ENCODE results near the gene C1QL3.

The C1QL3 gene

DNA sequence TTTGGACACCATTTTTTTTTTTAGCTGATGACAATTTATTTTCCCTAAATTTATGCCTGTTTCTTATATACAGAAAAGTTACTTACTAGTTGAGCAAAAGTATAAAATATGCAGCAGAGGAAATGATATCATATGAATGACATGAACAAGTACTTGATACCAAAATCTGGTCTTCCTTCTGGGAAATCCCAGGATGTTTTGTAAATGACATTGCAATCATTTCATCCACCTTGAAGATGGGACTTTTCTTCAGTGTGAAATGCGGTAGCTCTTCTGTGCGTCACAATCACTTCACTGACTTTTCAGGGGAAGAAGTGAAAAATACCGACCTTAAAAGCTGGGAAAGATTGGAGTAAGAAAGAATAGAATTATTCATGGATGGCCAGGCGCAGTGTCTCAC lies 23.8 kb downstream of the C1QL3 start:
- H3K9me3 ChIP-seq (ENCODE audit: control insufficient read depth, low read length), result no peaks in the 10 kb centered on the region
- no peak overlapping the region for H3K27ac ChIP-seq (ENCODE audit: insufficient read depth, low read length, poor library complexity, severe bottlenecking)
- no peaks in the 10 kb centered on the region for H3K27me3 ChIP-seq (replicated peaks; ENCODE audit: control insufficient read depth, insufficient read depth, low read length, poor library complexity, severe bottlenecking)
- no peak for DNase-seq
- H3K4me3 ChIP-seq (ENCODE audit: insufficient read depth, low read depth, low read length, poor library complexity, severe bottlenecking), result no peak overlapping the region
- H3K4me1 ChIP-seq (ENCODE audit: control insufficient read depth, insufficient read depth, low read length, poor library complexity, severe bottlenecking), result no peaks in the 10 kb centered on the region
- no peaks in the 10 kb centered on the region for H3K36me3 ChIP-seq (ENCODE audit: control insufficient read depth, insufficient read depth, low read length)

DNA sequence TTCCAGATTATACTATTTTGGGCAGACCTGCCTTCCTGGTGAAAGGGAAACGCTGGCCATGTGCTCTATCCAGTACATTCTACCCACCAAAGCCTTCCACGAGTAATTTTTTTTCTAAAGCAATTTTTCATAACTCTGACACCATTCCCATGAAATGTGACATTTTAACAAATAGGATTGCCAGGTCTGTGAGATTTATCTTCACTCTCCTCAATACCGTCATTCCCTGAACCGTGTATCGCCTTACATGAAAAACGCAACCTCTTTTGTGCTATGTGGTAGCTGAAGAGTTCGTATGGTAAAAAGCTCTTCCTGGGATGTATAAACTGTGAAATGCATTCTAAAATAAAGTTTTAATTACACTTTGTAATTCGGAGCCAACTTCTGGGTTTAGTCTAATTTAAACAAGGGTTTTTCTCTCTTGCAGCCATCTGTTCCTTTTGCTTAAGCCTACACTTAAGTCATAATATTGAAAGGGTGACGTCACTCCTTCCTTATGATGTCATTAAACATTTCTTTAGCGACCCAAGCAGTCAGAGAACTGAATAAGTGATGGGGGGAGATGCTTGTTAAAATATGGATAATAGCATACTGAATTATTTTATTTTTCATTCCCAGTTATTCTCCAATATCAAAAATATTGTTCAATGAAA lies 27.7 kb downstream of the C1QL3 start:
- no peaks in the 10 kb centered on the region for H3K4me1 ChIP-seq (ENCODE audit: control insufficient read depth, insufficient read depth, low read length, poor library complexity, severe bottlenecking)
- no peaks in the 10 kb centered on the region for H3K27me3 ChIP-seq (replicated peaks; ENCODE audit: control insufficient read depth, insufficient read depth, low read length, poor library complexity, severe bottlenecking)
- H3K27ac ChIP-seq (ENCODE audit: insufficient read depth, low read length, poor library complexity, severe bottlenecking), result no peak overlapping the region
- DNase-seq, result no peak
- H3K36me3 ChIP-seq (ENCODE audit: control insufficient read depth, insufficient read depth, low read length), result peaks cover 14% of the 10 kb centered on the region
- no peak overlapping the region for H3K4me3 ChIP-seq (ENCODE audit: insufficient read depth, low read depth, low read length, poor library complexity, severe bottlenecking)
- no peaks in the 10 kb centered on the region for H3K9me3 ChIP-seq (ENCODE audit: control insufficient read depth, low read length)

DNA sequence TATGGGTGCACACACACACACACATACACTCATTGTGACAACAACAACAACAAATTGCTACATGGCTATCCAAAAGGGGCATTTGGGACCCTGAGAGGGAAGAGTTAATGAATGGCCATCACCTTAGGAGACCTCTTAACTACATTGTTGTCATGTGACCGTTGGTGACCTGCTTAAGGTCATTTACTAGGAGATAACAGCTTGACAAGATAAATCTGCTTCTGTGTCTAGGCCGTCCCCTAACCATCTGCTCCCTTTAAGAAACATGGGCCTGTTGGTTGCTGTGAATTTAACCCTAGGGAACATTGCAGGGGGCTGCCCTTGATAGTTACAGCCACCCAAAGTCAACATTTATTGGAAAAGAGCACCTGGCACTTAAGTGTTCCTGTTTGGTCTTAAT lies 29.7 kb downstream of the C1QL3 start:
- no peaks in the 10 kb centered on the region for H3K9me3 ChIP-seq (ENCODE audit: control insufficient read depth, low read length)

DNA sequence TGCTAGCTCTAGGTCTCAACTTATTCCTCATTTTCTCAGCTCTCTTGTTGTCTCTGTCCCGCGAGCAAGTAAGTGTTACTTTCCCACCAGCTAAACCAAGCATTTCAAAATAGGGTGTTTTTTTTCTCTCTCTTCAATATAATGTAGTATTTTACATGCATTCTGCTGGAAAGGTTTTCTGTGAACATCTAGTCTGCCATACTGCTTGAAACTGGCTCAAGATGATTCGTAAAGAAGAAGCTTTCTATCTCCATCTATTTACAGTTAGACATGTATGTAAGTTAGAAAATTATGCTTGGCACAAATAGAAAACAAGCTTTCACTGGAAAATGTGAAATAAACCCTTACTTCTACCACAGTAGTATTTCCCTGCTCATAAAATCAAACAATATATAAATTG lies 31.2 kb downstream of the C1QL3 start:
- no peaks in the 10 kb centered on the region for H3K27me3 ChIP-seq (replicated peaks; ENCODE audit: control insufficient read depth, insufficient read depth, low read length, poor library complexity, severe bottlenecking)
- no peaks in the 10 kb centered on the region for H3K9me3 ChIP-seq (ENCODE audit: control insufficient read depth, low read length)
- H3K4me3 ChIP-seq (ENCODE audit: insufficient read depth, low read depth, low read length, poor library complexity, severe bottlenecking), result no peak overlapping the region
- H3K36me3 ChIP-seq (ENCODE audit: control insufficient read depth, insufficient read depth, low read length), result peaks cover 18% of the 10 kb centered on the region
- no peak overlapping the region for H3K27ac ChIP-seq (ENCODE audit: insufficient read depth, low read length, poor library complexity, severe bottlenecking)
- DNase-seq, result no peak
- H3K4me1 ChIP-seq (ENCODE audit: control insufficient read depth, insufficient read depth, low read length, poor library complexity, severe bottlenecking), result no peaks in the 10 kb centered on the region

More for the DNA sequence above, 29.7 kb downstream of the C1QL3 start:
- H3K27ac ChIP-seq (ENCODE audit: insufficient read depth, low read length, poor library complexity, severe bottlenecking), result no peak overlapping the region
- peaks cover 18% of the 10 kb centered on the region for H3K36me3 ChIP-seq (ENCODE audit: control insufficient read depth, insufficient read depth, low read length)
- DNase-seq, result no peak
- H3K4me1 ChIP-seq (ENCODE audit: control insufficient read depth, insufficient read depth, low read length, poor library complexity, severe bottlenecking), result no peaks in the 10 kb centered on the region
- no peak overlapping the region for H3K4me3 ChIP-seq (ENCODE audit: insufficient read depth, low read depth, low read length, poor library complexity, severe bottlenecking)
- no peaks in the 10 kb centered on the region for H3K27me3 ChIP-seq (replicated peaks; ENCODE audit: control insufficient read depth, insufficient read depth, low read length, poor library complexity, severe bottlenecking)

DNA sequence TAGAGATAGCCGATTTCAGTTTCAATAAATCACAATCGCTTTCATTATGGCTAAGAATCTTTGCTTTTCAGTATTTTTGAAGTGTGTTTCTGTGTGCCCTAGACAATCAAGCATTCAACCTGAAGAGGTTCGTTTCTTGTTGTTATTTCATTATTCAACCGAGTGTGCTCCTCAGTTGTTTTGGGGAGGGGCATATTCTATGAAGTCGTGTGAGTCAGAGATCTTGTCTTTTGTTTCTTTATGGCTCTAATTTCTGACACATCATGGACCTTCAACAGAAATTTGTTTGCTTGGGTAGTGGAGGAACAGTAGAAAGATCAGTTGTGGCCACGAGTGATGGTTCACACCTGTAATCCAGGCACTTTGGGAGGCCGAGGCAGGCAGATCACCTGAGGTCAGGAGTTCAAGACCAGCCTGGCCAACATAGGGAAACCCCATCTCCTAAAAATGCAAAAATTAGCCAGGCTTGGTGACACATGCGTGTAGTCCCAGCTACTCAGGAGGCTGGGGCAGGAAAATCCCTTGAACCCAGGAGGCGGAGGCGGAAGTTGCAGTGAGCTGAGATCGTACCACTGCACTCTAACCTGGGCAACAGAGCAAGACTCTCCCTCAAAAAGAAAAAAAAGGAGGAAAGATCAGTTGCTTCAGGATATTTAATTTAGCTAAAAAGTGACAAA lies 38.3 kb downstream of the C1QL3 start:
- Histone ChIP-seq H3K27me3 (replicated peaks; ENCODE audit: control insufficient read depth, insufficient read depth, low read length, poor library complexity, severe bottlenecking) (no peaks in the 10 kb centered on the region), H3K9me3 (ENCODE audit: control insufficient read depth, low read length) (no peaks in the 10 kb centered on the region), H3K4me1 (ENCODE audit: control insufficient read depth, insufficient read depth, low read length, poor library complexity, severe bottlenecking) (no peaks in the 10 kb centered on the region), H3K4me3 (ENCODE audit: insufficient read depth, low read depth, low read length, poor library complexity, severe bottlenecking) (no peak overlapping the region), H3K27ac (ENCODE audit: insufficient read depth, low read length, poor library complexity, severe bottlenecking) (no peak overlapping the region), H3K36me3 (ENCODE audit: control insufficient read depth, insufficient read depth, low read length) (peaks cover 5% of the 10 kb centered on the region)
- no peak for DNase-seq

DNA sequence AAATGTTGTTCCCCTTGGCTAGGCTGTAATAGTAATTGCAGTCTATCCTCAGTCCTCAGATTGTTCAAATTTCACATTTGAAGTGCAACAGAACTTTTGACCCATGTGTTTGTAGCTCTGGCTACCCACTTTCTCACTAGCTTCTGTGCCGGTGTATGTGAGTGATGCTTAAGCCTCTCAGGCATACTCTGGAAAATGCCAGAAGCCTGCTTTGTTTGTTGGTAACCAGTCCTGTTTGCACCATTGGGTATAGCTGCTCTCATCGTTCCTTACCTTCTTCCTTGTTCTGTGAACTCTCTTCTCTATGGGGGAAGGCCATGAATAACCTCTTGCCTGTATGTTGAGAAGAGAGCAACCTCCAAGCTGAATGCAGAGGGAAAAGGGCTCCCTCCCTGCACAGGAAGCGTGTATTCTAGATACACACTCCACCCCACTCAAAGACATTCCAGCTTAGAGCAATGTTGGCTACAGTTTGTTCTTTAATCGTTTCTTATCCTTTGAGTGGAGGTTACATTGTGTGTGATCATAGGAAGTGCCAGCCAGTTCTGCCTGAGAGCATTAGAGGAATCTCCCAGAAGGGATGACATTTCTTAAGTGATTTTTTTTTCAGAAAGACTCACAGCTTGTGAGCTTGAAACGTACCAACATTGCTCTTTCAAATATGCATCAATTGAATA lies 40.5 kb downstream of the C1QL3 start:
- Histone ChIP-seq H3K9me3 (ENCODE audit: control insufficient read depth, low read length) (no peaks in the 10 kb centered on the region), H3K4me1 (ENCODE audit: control insufficient read depth, insufficient read depth, low read length, poor library complexity, severe bottlenecking) (no peaks in the 10 kb centered on the region), H3K4me3 (ENCODE audit: insufficient read depth, low read depth, low read length, poor library complexity, severe bottlenecking) (no peak overlapping the region), H3K27ac (ENCODE audit: insufficient read depth, low read length, poor library complexity, severe bottlenecking) (no peak overlapping the region), H3K36me3 (ENCODE audit: control insufficient read depth, insufficient read depth, low read length) (no peaks in the 10 kb centered on the region), H3K27me3 (replicated peaks; ENCODE audit: control insufficient read depth, insufficient read depth, low read length, poor library complexity, severe bottlenecking) (no peaks in the 10 kb centered on the region)
- no peak for DNase-seq

DNA sequence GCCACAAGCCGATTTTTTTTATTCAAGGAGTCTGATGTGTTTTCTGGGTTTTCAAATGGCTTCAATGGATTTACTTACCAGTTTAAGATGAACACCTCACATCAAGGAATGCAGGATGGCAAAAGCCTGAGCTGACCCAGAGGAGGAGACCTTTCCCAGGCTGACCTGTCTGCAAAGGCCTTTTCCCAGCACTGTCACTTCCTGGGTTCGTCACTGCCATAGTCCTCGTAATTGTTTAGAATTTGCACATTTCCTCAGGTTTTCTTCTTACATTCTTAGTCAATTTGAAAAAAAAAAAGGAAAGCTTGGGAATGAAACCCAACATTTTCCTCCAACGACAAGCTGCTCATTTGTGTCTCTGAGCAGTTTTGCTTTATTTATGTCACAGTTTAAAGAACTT lies 42.9 kb downstream of the C1QL3 start:
- Histone ChIP-seq H3K27ac (ENCODE audit: insufficient read depth, low read length, poor library complexity, severe bottlenecking) (no peak overlapping the region), H3K36me3 (ENCODE audit: control insufficient read depth, insufficient read depth, low read length) (no peaks in the 10 kb centered on the region), H3K27me3 (replicated peaks; ENCODE audit: control insufficient read depth, insufficient read depth, low read length, poor library complexity, severe bottlenecking) (no peaks in the 10 kb centered on the region), H3K9me3 (ENCODE audit: control insufficient read depth, low read length) (no peaks in the 10 kb centered on the region), H3K4me3 (ENCODE audit: insufficient read depth, low read depth, low read length, poor library complexity, severe bottlenecking) (no peak overlapping the region), H3K4me1 (ENCODE audit: control insufficient read depth, insufficient read depth, low read length, poor library complexity, severe bottlenecking) (no peaks in the 10 kb centered on the region)
- DNase-seq, result no peak

DNA sequence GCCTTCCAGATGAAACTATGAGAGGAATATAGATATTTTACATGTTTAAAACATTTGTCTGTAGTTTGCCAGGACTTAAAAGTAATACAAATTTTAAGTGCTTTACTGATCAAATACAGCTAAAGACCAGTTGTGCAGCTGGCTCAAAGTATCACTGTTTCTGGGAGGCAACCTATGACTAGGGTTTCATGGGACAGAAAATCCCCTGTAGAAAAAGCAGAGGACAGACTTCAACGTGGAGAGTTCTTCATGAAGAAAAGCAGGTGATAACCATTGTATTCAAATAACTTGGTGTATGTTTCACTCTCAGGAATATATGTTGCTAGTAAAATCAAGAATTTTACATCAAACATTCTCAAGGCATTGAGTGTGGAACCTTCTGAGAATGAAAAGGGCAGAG lies 43.9 kb downstream of the C1QL3 start:
- DNase-seq, result no peak
- no peaks in the 10 kb centered on the region for H3K27me3 ChIP-seq (replicated peaks; ENCODE audit: control insufficient read depth, insufficient read depth, low read length, poor library complexity, severe bottlenecking)
- no peak overlapping the region for H3K27ac ChIP-seq (ENCODE audit: insufficient read depth, low read length, poor library complexity, severe bottlenecking)

DNA sequence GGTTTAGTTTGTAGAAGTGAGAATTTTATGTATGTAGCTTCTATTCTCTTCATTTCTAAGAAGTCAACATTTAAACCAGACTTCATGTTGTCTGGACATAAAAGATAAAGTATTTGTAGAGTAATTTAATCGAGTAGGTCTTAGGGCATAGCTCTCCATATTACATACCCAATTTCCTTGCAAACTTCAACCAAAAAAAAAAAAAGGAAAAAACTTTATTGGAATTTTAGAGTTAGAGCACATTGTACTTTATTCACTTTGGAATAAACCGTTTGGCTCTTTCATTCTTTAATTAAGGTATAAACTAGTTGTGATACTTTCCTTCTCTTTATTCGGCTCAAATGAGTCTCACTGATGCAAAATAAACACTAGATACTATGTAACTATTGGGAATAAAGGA lies 48.9 kb downstream of the C1QL3 start:
- no peaks in the 10 kb centered on the region for H3K36me3 ChIP-seq (ENCODE audit: control insufficient read depth, insufficient read depth, low read length)
- H3K4me1 ChIP-seq (ENCODE audit: control insufficient read depth, insufficient read depth, low read length, poor library complexity, severe bottlenecking), result no peaks in the 10 kb centered on the region
- no peaks in the 10 kb centered on the region for H3K9me3 ChIP-seq (ENCODE audit: control insufficient read depth, low read length)
- H3K27ac ChIP-seq (ENCODE audit: insufficient read depth, low read length, poor library complexity, severe bottlenecking), result no peak overlapping the region
- no peak overlapping the region for H3K4me3 ChIP-seq (ENCODE audit: insufficient read depth, low read depth, low read length, poor library complexity, severe bottlenecking)
- no peak for DNase-seq
- H3K27me3 ChIP-seq (replicated peaks; ENCODE audit: control insufficient read depth, insufficient read depth, low read length, poor library complexity, severe bottlenecking), result no peaks in the 10 kb centered on the region

More for the DNA sequence above, 43.9 kb downstream of the C1QL3 start:
- Histone ChIP-seq H3K4me1 (ENCODE audit: control insufficient read depth, insufficient read depth, low read length, poor library complexity, severe bottlenecking) (no peaks in the 10 kb centered on the region), H3K9me3 (ENCODE audit: control insufficient read depth, low read length) (no peaks in the 10 kb centered on the region), H3K36me3 (ENCODE audit: control insufficient read depth, insufficient read depth, low read length) (no peaks in the 10 kb centered on the region), H3K4me3 (ENCODE audit: insufficient read depth, low read depth, low read length, poor library complexity, severe bottlenecking) (no peak overlapping the region)

DNA sequence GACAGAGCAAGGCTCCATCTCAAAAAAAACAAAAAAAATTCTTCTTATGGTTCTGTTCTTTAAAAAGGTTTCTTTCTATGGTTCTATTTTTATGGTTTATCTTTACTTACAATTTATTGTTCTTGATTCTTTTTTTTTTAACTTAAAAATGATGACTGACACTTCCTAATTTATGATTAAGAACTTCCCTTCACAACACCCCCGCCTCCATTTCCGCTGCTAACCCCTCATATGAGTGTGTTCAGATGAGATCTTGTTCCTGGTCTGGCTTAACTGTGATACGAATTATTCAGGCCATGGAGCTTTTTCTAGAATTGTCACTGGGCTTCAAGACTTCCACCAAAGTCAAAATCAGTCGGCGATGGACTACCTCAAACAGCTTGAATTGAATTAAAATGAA lies 50.9 kb downstream of the C1QL3 start:
- Histone ChIP-seq H3K4me1 (ENCODE audit: control insufficient read depth, insufficient read depth, low read length, poor library complexity, severe bottlenecking) (no peaks in the 10 kb centered on the region), H3K27me3 (replicated peaks; ENCODE audit: control insufficient read depth, insufficient read depth, low read length, poor library complexity, severe bottlenecking) (no peaks in the 10 kb centered on the region), H3K4me3 (ENCODE audit: insufficient read depth, low read depth, low read length, poor library complexity, severe bottlenecking) (no peak overlapping the region), H3K27ac (ENCODE audit: insufficient read depth, low read length, poor library complexity, severe bottlenecking) (no peak overlapping the region), H3K9me3 (ENCODE audit: control insufficient read depth, low read length) (no peaks in the 10 kb centered on the region), H3K36me3 (ENCODE audit: control insufficient read depth, insufficient read depth, low read length) (no peaks in the 10 kb centered on the region)
- DNase-seq, result no peak
